Gastroesophageal sphincter (tissue), 2 donors: ENCODE measurements around the gene GRK5.
A peak's percentile ranks its signal among the peaks of the same experiment; 100 is the strongest.

Source experiments
- EP300 ChIP-seq: sonication (generic); formaldehyde crosslinking; IDR thresholded peaks from one replicate; pipeline ENCODE4 v1.6.1; 2017; ENCODE audit warnings: antibody characterized with exemption, mild to moderate bottlenecking
- POLR2A ChIP-seq, 2 donors: fragments of 450-650 bp; IDR thresholded peaks; one replicate each; pipeline ENCODE4 v1.6.1; 2017; ENCODE audit warnings: antibody characterized with exemption in 2 of 2, mild to moderate bottlenecking in 2 of 2, moderate library complexity in 1 of 2
- POLR2AphosphoS5 ChIP-seq: sonication (generic); formaldehyde crosslinking; IDR thresholded peaks from one replicate; pipeline ENCODE4 v1.6.1; 2017; ENCODE audit warnings: antibody characterized with exemption

- no peak for TF ChIP-seq POLR2A (IDR thresholded peaks at IDR 0.05)
- TF ChIP-seq POLR2AphosphoS5: peak; percentile 21
- TF ChIP-seq EP300: no peak
These were observed 141.3 kb downstream of the GRK5 start for GRCh38 chr10:119348516-119349240.
